Measurements from ENCODE around the gene STRIP1. TPM values are rescaled to one million over a fixed set of nuclear protein-coding genes. Genes with fewer than 3 reads are reported as not detected.

Gene STRIP1
- total RNA-seq, 1 experiment from 2014 or later = 40.6 TPM

- ChIA-PET POLR2A (interaction anchor here (0.6 to 4.6 kb wide), 8 partner anchors 9 to 446 kb away, joined by 3 to 45 read pairs (median 6); partner anchors contain the start of genes AHCYL1, GNAI3 and STRIP1), CTCF (interaction anchor here (0.6 to 7.3 kb wide), 7 partner anchors 9 to 354 kb away, joined by 3 to 49 read pairs (median 7); partner anchors contain the start of gene AHCYL1)
- Mint-ChIP-seq H3K4me1 (ENCODE audit: insufficient read depth, unreplicated experiment) (peaks cover 43% of the 10 kb centered on the region), H3K4me3 (ENCODE audit: unreplicated experiment) (no peak overlapping the region), H3K27me3 (ENCODE audit: insufficient read depth, unreplicated experiment) (no peaks in the 10 kb centered on the region), H3K27ac (ENCODE audit: low read depth, unreplicated experiment) (no peak overlapping the region), H3K36me3 (ENCODE audit: insufficient read depth, unreplicated experiment) (peaks cover 19% of the 10 kb centered on the region), H3K9me3 (ENCODE audit: unreplicated experiment) (no peaks in the 10 kb centered on the region)
- TF ChIP-seq CTCF (IDR thresholded peaks at IDR 0.05; ENCODE audit: unreplicated experiment) = no peak
- DNase-seq (ENCODE audit: unreplicated experiment) = peak; percentile 69
- intact Hi-C loops (cut with micrococcal nuclease) = no loop called here
- no TSS peak for BruUV-seq (replicated peaks)
Observed at GRCh38 chr1:109993885-109994284, 40.5 kb upstream of the STRIP1 start.

GRCh38 chr1:109994654-109995053 lies 39.8 kb upstream of the STRIP1 start:
- ChIA-PET POLR2A (interaction anchor here (0.6 to 4.6 kb wide), 7 partner anchors 10 to 448 kb away, joined by 3 to 45 read pairs (median 4); partner anchors contain the start of genes AHCYL1, GNAI3 and STRIP1), CTCF (interaction anchor here (1.2 to 7.3 kb wide), 6 partner anchors 10 to 355 kb away, joined by 3 to 49 read pairs (median 8); partner anchors contain the start of gene AHCYL1)
- no peak for TF ChIP-seq CTCF (IDR thresholded peaks at IDR 0.05; ENCODE audit: unreplicated experiment)
- Mint-ChIP-seq H3K4me3 (ENCODE audit: unreplicated experiment) (no peak overlapping the region), H3K36me3 (ENCODE audit: insufficient read depth, unreplicated experiment) (peaks cover 14% of the 10 kb centered on the region), H3K4me1 (ENCODE audit: insufficient read depth, unreplicated experiment) (peaks cover 43% of the 10 kb centered on the region), H3K9me3 (ENCODE audit: unreplicated experiment) (no peaks in the 10 kb centered on the region), H3K27ac (ENCODE audit: low read depth, unreplicated experiment) (peak overlapping the region; percentile 46), H3K27me3 (ENCODE audit: insufficient read depth, unreplicated experiment) (no peaks in the 10 kb centered on the region)
- DNase-seq (ENCODE audit: unreplicated experiment) = no peak
- intact Hi-C loops (cut with micrococcal nuclease) = no loop called here
- no TSS peak for BruUV-seq (replicated peaks)

GRCh38 chr1:109995536-109995935 lies 38.9 kb upstream of the STRIP1 start:
- ChIA-PET POLR2A (interaction anchor here (0.6 to 4.6 kb wide), 8 partner anchors 11 to 449 kb away, joined by 3 to 45 read pairs (median 4); partner anchors contain the start of genes AHCYL1 and GNAI3), CTCF (interaction anchor here (0.7 to 7.3 kb wide), 8 partner anchors 11 to 356 kb away, joined by 3 to 49 read pairs (median 8); partner anchors contain the start of gene AHCYL1)
- Mint-ChIP-seq H3K27ac (ENCODE audit: low read depth, unreplicated experiment) (no peak overlapping the region), H3K9me3 (ENCODE audit: unreplicated experiment) (no peaks in the 10 kb centered on the region), H3K4me3 (ENCODE audit: unreplicated experiment) (no peak overlapping the region), H3K4me1 (ENCODE audit: insufficient read depth, unreplicated experiment) (peaks cover 37% of the 10 kb centered on the region), H3K36me3 (ENCODE audit: insufficient read depth, unreplicated experiment) (peaks cover 6% of the 10 kb centered on the region), H3K27me3 (ENCODE audit: insufficient read depth, unreplicated experiment) (no peaks in the 10 kb centered on the region)
- BruUV-seq (replicated peaks) = no TSS peak
- intact Hi-C loops (cut with micrococcal nuclease) = no loop called here
- TF ChIP-seq CTCF (IDR thresholded peaks at IDR 0.05; ENCODE audit: unreplicated experiment) = no peak
- peak; percentile 61 for DNase-seq (ENCODE audit: unreplicated experiment)

GRCh38 chr1:109996476-109996875 lies 37.9 kb upstream of the STRIP1 start:
- ChIA-PET CTCF (interaction anchor here (0.6 to 7.3 kb wide), 7 partner anchors 10 to 448 kb away, joined by 3 to 49 read pairs (median 7); partner anchors contain the start of gene AHCYL1), POLR2A (interaction anchor here (1.1 to 4.6 kb wide), 4 partner anchors 11 to 222 kb away, joined by 3 to 45 read pairs (median 6); partner anchors contain the start of gene AHCYL1)
- TF ChIP-seq CTCF (IDR thresholded peaks at IDR 0.05; ENCODE audit: unreplicated experiment) = no peak
- H3K4me3 Mint-ChIP-seq (ENCODE audit: unreplicated experiment) = no peak overlapping the region
- intact Hi-C loops (cut with micrococcal nuclease) = no loop called here
- no peak overlapping the region for H3K27ac Mint-ChIP-seq (ENCODE audit: low read depth, unreplicated experiment)
- peaks cover 6% of the 10 kb centered on the region for H3K36me3 Mint-ChIP-seq (ENCODE audit: insufficient read depth, unreplicated experiment)
- peaks cover 37% of the 10 kb centered on the region for H3K4me1 Mint-ChIP-seq (ENCODE audit: insufficient read depth, unreplicated experiment)
- no peaks in the 10 kb centered on the region for H3K9me3 Mint-ChIP-seq (ENCODE audit: unreplicated experiment)
- BruUV-seq (replicated peaks) = no TSS peak
- peak; percentile 73 for DNase-seq (ENCODE audit: unreplicated experiment)
- H3K27me3 Mint-ChIP-seq (ENCODE audit: insufficient read depth, unreplicated experiment) = no peaks in the 10 kb centered on the region

All from MCF 10A (cell line).